ENCODE results near the gene AVPR1A. TPM values are rescaled to one million over a fixed set of nuclear protein-coding genes. Genes with fewer than 3 reads are reported as not detected.
"Not testable (repeated sequence)": the region's sequence is repeated elsewhere in the genome, so short reads cannot be mapped to it uniquely, and the experiment has no call there.

The AVPR1A gene
- total RNA-seq: 0.15 to 0.45 TPM (median 0.41 TPM) in 3 replicates
- long read RNA-seq: 0 reads

- DNase-seq (ENCODE audit: low spot score): peak; percentile 75
- TF ChIP-seq, protein P1, sequence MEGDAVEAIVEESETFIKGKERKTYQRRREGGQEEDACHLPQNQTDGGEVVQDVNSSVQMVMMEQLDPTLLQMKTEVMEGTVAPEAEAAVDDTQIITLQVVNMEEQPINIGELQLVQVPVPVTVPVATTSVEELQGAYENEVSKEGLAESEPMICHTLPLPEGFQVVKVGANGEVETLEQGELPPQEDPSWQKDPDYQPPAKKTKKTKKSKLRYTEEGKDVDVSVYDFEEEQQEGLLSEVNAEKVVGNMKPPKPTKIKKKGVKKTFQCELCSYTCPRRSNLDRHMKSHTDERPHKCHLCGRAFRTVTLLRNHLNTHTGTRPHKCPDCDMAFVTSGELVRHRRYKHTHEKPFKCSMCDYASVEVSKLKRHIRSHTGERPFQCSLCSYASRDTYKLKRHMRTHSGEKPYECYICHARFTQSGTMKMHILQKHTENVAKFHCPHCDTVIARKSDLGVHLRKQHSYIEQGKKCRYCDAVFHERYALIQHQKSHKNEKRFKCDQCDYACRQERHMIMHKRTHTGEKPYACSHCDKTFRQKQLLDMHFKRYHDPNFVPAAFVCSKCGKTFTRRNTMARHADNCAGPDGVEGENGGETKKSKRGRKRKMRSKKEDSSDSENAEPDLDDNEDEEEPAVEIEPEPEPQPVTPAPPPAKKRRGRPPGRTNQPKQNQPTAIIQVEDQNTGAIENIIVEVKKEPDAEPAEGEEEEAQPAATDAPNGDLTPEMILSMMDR (IDR thresholded peaks at IDR 0.05): no peak
- Mint-ChIP-seq H3K4me1 (ENCODE audit: low read depth) (peaks cover 22% of the 10 kb centered on the region), H3K9me3 (ENCODE audit: low read depth) (peaks cover 6% of the 10 kb centered on the region), H3K27me3 (ENCODE audit: low read depth) (peaks cover 62% of the 10 kb centered on the region), H3K36me3 (ENCODE audit: low read depth) (peaks cover 1% of the 10 kb centered on the region), H3K4me3 (ENCODE audit: unreplicated experiment) (peak within 1 kb of the TSS; percentile 74), H3K27ac (ENCODE audit: unreplicated experiment) (no peak within 1 kb of the TSS)
These were observed at the start of gene AVPR1A for GRCh38 chr12:63150713-63151622. AVPR1A (minus strand) TSS chr12:63151201; CDS start chr12:63150836, 365 bp downstream.

- Mint-ChIP-seq H3K9me3 (ENCODE audit: low read depth) (peaks cover 11% of the 10 kb centered on the region), H3K36me3 (ENCODE audit: low read depth) (peaks cover 1% of the 10 kb centered on the region), H3K27me3 (ENCODE audit: low read depth) (peaks cover 34% of the 10 kb centered on the region), H3K27ac (ENCODE audit: unreplicated experiment) (no peak overlapping the region), H3K4me1 (ENCODE audit: low read depth) (no peaks in the 10 kb centered on the region), H3K4me3 (ENCODE audit: unreplicated experiment) (no peak overlapping the region)
- DNase-seq (ENCODE audit: low spot score): no peak
- TF ChIP-seq, protein P1 (IDR thresholded peaks at IDR 0.05): no peak
These were observed 45.2 kb upstream of the AVPR1A start for GRCh38 chr12:63196168-63196567.

DNA sequence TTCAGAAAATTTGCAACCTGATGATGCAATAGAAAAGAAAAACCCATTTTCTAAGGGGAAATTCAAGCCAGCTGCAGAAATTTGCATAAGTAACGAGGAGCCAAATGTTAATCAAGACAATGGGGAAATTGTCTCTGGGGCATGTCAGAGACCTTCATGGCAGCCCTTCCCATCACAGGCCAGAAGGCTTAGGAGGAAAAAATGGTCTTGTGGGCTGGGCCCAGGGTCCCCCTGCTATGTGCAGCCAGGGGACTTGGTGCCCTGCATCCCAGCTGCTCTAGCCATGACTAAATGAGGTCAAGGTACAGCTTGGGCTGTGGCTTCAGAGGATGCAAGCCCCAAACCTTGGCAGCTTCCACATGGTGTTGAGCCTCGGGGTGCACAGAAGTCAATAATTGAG is 28.2 kb upstream of the AVPR1A start:
- Mint-ChIP-seq H3K4me1 (ENCODE audit: low read depth) (no peaks in the 10 kb centered on the region), H3K36me3 (ENCODE audit: low read depth) (peaks cover 2% of the 10 kb centered on the region), H3K9me3 (ENCODE audit: low read depth) (peaks cover 28% of the 10 kb centered on the region), H3K27ac (ENCODE audit: unreplicated experiment) (no peak overlapping the region), H3K4me3 (ENCODE audit: unreplicated experiment) (no peak overlapping the region), H3K27me3 (ENCODE audit: low read depth) (peaks cover 5% of the 10 kb centered on the region)
- DNase-seq (ENCODE audit: low spot score): no peak
- TF ChIP-seq, protein P1 (IDR thresholded peaks at IDR 0.05): no peak

DNA sequence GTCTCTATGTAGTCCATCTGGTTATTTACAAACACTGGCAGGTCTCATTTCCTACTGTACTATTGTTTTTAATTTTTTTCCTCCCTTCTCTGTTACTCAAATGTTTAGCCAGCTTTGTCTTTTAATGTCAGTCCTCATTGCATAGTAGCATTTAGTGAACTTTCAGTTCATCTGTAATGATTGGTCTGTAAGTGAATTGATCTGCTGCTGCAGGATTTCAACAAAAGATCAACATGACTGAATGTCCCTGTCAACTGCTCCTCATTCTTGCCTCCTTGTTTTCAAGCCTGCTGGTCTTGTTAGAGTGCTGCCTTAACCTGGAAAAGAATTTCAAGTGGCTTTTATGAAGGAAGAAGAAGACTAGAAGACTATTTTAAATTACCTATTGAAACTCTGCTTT is 19.3 kb upstream of the AVPR1A start:
- H3K9me3 Mint-ChIP-seq (ENCODE audit: low read depth): peaks cover 8% of the 10 kb centered on the region
- H3K27me3 Mint-ChIP-seq (ENCODE audit: low read depth): peaks cover 43% of the 10 kb centered on the region
- no peaks in the 10 kb centered on the region for H3K4me1 Mint-ChIP-seq (ENCODE audit: low read depth)
- no peak overlapping the region for H3K4me3 Mint-ChIP-seq (ENCODE audit: unreplicated experiment)
- peaks cover 5% of the 10 kb centered on the region for H3K36me3 Mint-ChIP-seq (ENCODE audit: low read depth)
- no peak for DNase-seq (ENCODE audit: low spot score)
- H3K27ac Mint-ChIP-seq (ENCODE audit: unreplicated experiment): no peak overlapping the region
- TF ChIP-seq, protein P1 (IDR thresholded peaks at IDR 0.05): no peak

DNA sequence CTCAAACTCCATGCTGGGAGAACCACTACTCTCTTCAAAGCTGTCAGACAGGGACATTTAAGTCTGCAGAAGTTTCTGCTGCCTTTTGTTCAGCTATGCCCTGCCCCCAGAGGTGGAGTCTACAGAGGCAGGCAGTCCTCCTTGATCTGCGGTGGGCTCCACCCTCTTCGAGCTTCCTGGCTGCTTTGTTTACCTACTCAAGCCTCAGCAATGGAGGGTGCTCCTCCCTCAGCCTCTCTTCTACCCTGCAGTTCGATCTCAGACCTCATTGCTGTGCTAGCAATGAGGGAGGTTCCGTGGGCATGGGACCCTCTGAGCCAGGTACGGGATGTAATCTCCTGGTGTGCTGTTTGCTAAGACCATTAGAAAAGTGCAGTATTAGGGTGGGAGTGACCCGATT is 16.7 kb upstream of the AVPR1A start:
- not testable (repeated sequence) for H3K4me1 Mint-ChIP-seq (ENCODE audit: low read depth); H3K4me3 Mint-ChIP-seq (ENCODE audit: unreplicated experiment); H3K36me3 Mint-ChIP-seq (ENCODE audit: low read depth); H3K9me3 Mint-ChIP-seq (ENCODE audit: low read depth); H3K27ac Mint-ChIP-seq (ENCODE audit: unreplicated experiment); DNase-seq (ENCODE audit: low spot score)
- H3K27me3 Mint-ChIP-seq (ENCODE audit: low read depth): peaks cover 51% of the 10 kb centered on the region

All from chondrocyte (in vitro differentiated cells).